GM23338 (cell line): ENCODE data around the gene IFI27. TPM values are rescaled to one million over a fixed set of nuclear protein-coding genes. Genes with fewer than 3 reads are reported as not detected.

Source experiments
- ATAC-seq: fragments of 200-7000 bp; cut with Tn5 transposase; 3 replicates; pipeline ENCODE4 v1.9.1; 2020
- DNase-seq: peaks from one replicate; pipeline ENCODE4 v3.0.0-alpha.2; 2015; ENCODE audit warnings: low spot score
- H2AFZ ChIP-seq: fragments of 200-600 bp; sonication (generic); 2 replicates; pipeline ENCODE4 v1.8.0; 2016; ENCODE audit warnings: antibody characterized with exemption, mild to moderate bottlenecking, moderate library complexity
- H3F3A ChIP-seq: fragments of 200-600 bp; sonication (generic); replicated peaks from 2 replicates; pipeline ENCODE4 v1.8.0; 2017; ENCODE audit warnings: antibody characterized with exemption, mixed run types, low read depth
- H3K27ac ChIP-seq: fragments of 200-600 bp; sonication (generic); 2 replicates; pipeline ENCODE4 v1.6.1; 2016; ENCODE audit warnings: low read depth
- H3K27me3 ChIP-seq: fragments of 200-600 bp; sonication (generic); 2 replicates; pipeline ENCODE4 v1.8.0; 2016; ENCODE audit warnings: mild to moderate bottlenecking, mixed run types, moderate library complexity; ENCODE audit not compliant: insufficient read depth
- H3K36me3 ChIP-seq: fragments of 200-600 bp; sonication (generic); 2 replicates; pipeline ENCODE4 v1.8.0; 2016; ENCODE audit warnings: mild to moderate bottlenecking; ENCODE audit not compliant: insufficient read depth
- H3K4me1 ChIP-seq: fragments of 200-600 bp; sonication (generic); 2 replicates; pipeline ENCODE4 v1.8.0; 2016; ENCODE audit warnings: mild to moderate bottlenecking, moderate library complexity; ENCODE audit not compliant: insufficient read depth
- H3K4me2 ChIP-seq: fragments of 200-600 bp; sonication (generic); 2 replicates; pipeline ENCODE4 v1.7.1; 2017; ENCODE audit warnings: mixed run types
- H3K4me3 ChIP-seq: fragments of 200-600 bp; sonication (generic); 2 replicates; pipeline ENCODE4 v1.6.1; 2016; ENCODE audit warnings: mixed run types
- H3K79me2 ChIP-seq: fragments of 200-600 bp; sonication (generic); replicated peaks from 2 replicates; pipeline ENCODE4 v1.8.0; 2017; ENCODE audit warnings: mild to moderate bottlenecking; ENCODE audit not compliant: insufficient read depth
- H3K9me2 ChIP-seq: fragments of 200-600 bp; sonication (generic); 2 replicates; pipeline ENCODE4 v1.8.0; 2017; ENCODE audit not compliant: insufficient read depth
- H4K20me1 ChIP-seq: fragments of 200-600 bp; sonication (generic); replicated peaks from 2 replicates; pipeline ENCODE4 v1.8.0; 2017; ENCODE audit warnings: mild to moderate bottlenecking; ENCODE audit not compliant: insufficient read depth
- H3K27ac Mint-ChIP-seq: 2 replicates; pipeline ENCODE4 v1.8.0; 2020; ENCODE audit warnings: inconsistent platforms, mild to moderate bottlenecking, moderate library complexity, mixed read lengths
- H3K27me3 Mint-ChIP-seq: 3 replicates; pipeline ENCODE4 v1.8.0; 2022; ENCODE audit warnings: low read depth, mild to moderate bottlenecking, moderate library complexity, mixed read lengths, inconsistent platforms; ENCODE audit not compliant: insufficient read depth, poor library complexity
- H3K36me3 Mint-ChIP-seq: 3 replicates; pipeline ENCODE4 v1.8.0; 2021; ENCODE audit warnings: low read depth, mild to moderate bottlenecking, inconsistent platforms, moderate library complexity, mixed read lengths
- H3K4me1 Mint-ChIP-seq: 3 replicates; pipeline ENCODE4 v1.8.0; 2020; ENCODE audit warnings: mild to moderate bottlenecking, inconsistent platforms, mixed read lengths
- H3K4me3 Mint-ChIP-seq: 3 replicates; pipeline ENCODE4 v1.8.0; 2021; ENCODE audit warnings: moderate library complexity, mild to moderate bottlenecking, inconsistent platforms, mixed read lengths
- H3K9me3 Mint-ChIP-seq: 3 replicates; pipeline ENCODE4 v1.8.0; 2020; ENCODE audit warnings: moderate library complexity, mild to moderate bottlenecking, inconsistent platforms, mixed read lengths
- CREB1 ChIP-seq: fragments of 250-450 bp; sonication (Bioruptor Pico); IDR thresholded peaks from 2 replicates; pipeline ENCODE4 v1.5.0; 2020; ENCODE audit warnings: low read depth, mild to moderate bottlenecking, moderate library complexity
- CTCF ChIP-seq, 2 experiments: fragments of 200-600 bp in 1 of 2; sonication (generic) in 1 of 2; conservative IDR thresholded peaks; 2 replicates each; pipeline versions ENCODE4 v1.5.1 to v1.6.1; 2016 to 2017; ENCODE audit warnings: antibody characterized with exemption in 2 of 2, low read depth in 2 of 2, mild to moderate bottlenecking in 2 of 2, moderate library complexity in 1 of 2
- ETS1 ChIP-seq: IDR thresholded peaks from 2 replicates; pipeline ENCODE4 v1.6.1; 2016; ENCODE audit warnings: antibody characterized with exemption
- EZH2 ChIP-seq: fragments of 200-600 bp; sonication (generic); IDR thresholded peaks from one replicate; pipeline ENCODE4 v1.8.0; 2017; ENCODE audit warnings: antibody characterized with exemption, mild to moderate bottlenecking, low read depth; ENCODE audit not compliant: unreplicated experiment
- EZH2phosphoT487 ChIP-seq: fragments of 200-600 bp; sonication (generic); IDR thresholded peaks from one replicate; pipeline ENCODE4 v1.8.1; 2018; ENCODE audit warnings: antibody characterized with exemption; ENCODE audit not compliant: unreplicated experiment
- JUNB ChIP-seq: IDR thresholded peaks from one replicate; pipeline ENCODE4 v1.6.1; 2016; ENCODE audit warnings: antibody characterized with exemption; ENCODE audit not compliant: unreplicated experiment
- NANOG ChIP-seq: IDR thresholded peaks from 2 replicates; pipeline ENCODE4 v1.6.1; 2016; ENCODE audit warnings: antibody characterized with exemption, borderline replicate concordance
- POLR2AphosphoS5 ChIP-seq: IDR thresholded peaks from 2 replicates; pipeline ENCODE4 v1.6.1; 2016; ENCODE audit warnings: antibody characterized with exemption, low read depth
- REST ChIP-seq: IDR thresholded peaks from one replicate; pipeline ENCODE4 v1.6.1; 2018; ENCODE audit warnings: antibody characterized with exemption; ENCODE audit not compliant: unreplicated experiment
- STAT1 ChIP-seq: IDR thresholded peaks from one replicate; pipeline ENCODE4 v1.6.1; 2016; ENCODE audit warnings: antibody characterized with exemption; ENCODE audit not compliant: unreplicated experiment
- ZNF114 ChIP-seq: fragments of 250-450 bp; sonication (Bioruptor Pico); IDR thresholded peaks from 2 replicates; pipeline ENCODE4 v1.5.0; 2020; ENCODE audit warnings: mild to moderate bottlenecking, moderate library complexity
- ZNF331 ChIP-seq: fragments of 250-450 bp; sonication (Bioruptor Pico); IDR thresholded peaks from 2 replicates; pipeline ENCODE4 v1.5.0; 2020; ENCODE audit warnings: low read depth, mild to moderate bottlenecking, moderate library complexity
- ZNF462 ChIP-seq: fragments of 250-450 bp; sonication (Bioruptor Pico); IDR thresholded peaks from 2 replicates; pipeline ENCODE4 v1.5.0; 2020; ENCODE audit warnings: mild to moderate bottlenecking, moderate library complexity
- polyA plus RNA-seq: library from polyadenylated mRNA; unstranded; fragments of >200 nt; fragmentation: Nextera tagmentation; extraction: Ambion mirVana; gene quantifications from 2 replicates; pipeline ENCODE4 v1.2.1, GENCODE V29; 2016
- total RNA-seq: library from RNA; depleted of rRNA; stranded (reverse); fragments of >200 nt; shearing (Covaris generic); gene quantifications from 2 replicates; pipeline ENCODE4 v1.2.3, GENCODE V29; 2014

Gene IFI27
- total and polyA plus RNA-seq, 2 experiments from 2014 or later, result 0.49 to 1.2 TPM

GRCh38 chr14:94123868-94124267 lies 13.3 kb downstream of the IFI27 start:
- Mint-ChIP-seq H3K9me3 (peaks cover 17% of the 10 kb centered on the region; the same call in 2 of the 3 replicates), H3K36me3 (no peaks in the 10 kb centered on the region; the same call in 2 of the 3 replicates), H3K4me1 (peaks cover 5% of the 10 kb centered on the region), H3K27me3 (peaks cover 8% of the 10 kb centered on the region), H3K4me3 (no peak overlapping the region), H3K27ac (no peak overlapping the region)
- H3K4me2 ChIP-seq, result no peak overlapping the region
- H3K36me3 ChIP-seq, result no peaks in the 10 kb centered on the region
- no peaks in the 10 kb centered on the region for H4K20me1 ChIP-seq
- H3F3A ChIP-seq, result no peaks in the 10 kb centered on the region
- H3K27me3 ChIP-seq, result no peaks in the 10 kb centered on the region
- no peak overlapping the region for H3K27ac ChIP-seq
- H3K9me2 ChIP-seq, result peaks cover 4% of the 10 kb centered on the region; the same call in 1 of the 2 replicates
- DNase-seq, result no peak
- TF ChIP-seq CREB1, result no peak
- no peak for TF ChIP-seq ZNF114 (CRISPR knock-in tag)
- no peak for TF ChIP-seq CTCF (conservative IDR thresholded peaks at IDR 0.05; ENCODE audit: low read depth in 2 of 2)
- no peak for TF ChIP-seq EZH2phosphoT487
- TF ChIP-seq NANOG, result no peak
- no peak for TF ChIP-seq REST
- no peak for TF ChIP-seq EZH2
- no peak for TF ChIP-seq POLR2AphosphoS5
- TF ChIP-seq ETS1, result no peak
- no peak for TF ChIP-seq ZNF462 (CRISPR knock-in tag)
- no peak for TF ChIP-seq JUNB
- TF ChIP-seq ZNF331 (CRISPR knock-in tag), result no peak
- no peak for TF ChIP-seq STAT1
- ATAC-seq, result no peak
- H2AFZ ChIP-seq, result no peak overlapping the region
- 0 out of 2 replicates have a peak, but pooled peaks cover 6% of the 10 kb centered on the region for H3K4me1 ChIP-seq
- H3K4me3 ChIP-seq, result no peak overlapping the region
- no peaks in the 10 kb centered on the region for H3K79me2 ChIP-seq
